ENCODE results near the gene FFAR4.

- TF ChIP-seq YY1 (IDR thresholded peaks at IDR 0.05): peak; percentile 94
- no peak for TF ChIP-seq CTCF (IDR thresholded peaks at IDR 0.05; ENCODE audit: low read depth, low read length, missing input control)
- TF ChIP-seq JUND (IDR thresholded peaks at IDR 0.05): peak in 1 of 2 donors; percentile 35
- no peak for TF ChIP-seq NR2F2 (IDR thresholded peaks at IDR 0.05)
- TF ChIP-seq MAX (IDR thresholded peaks at IDR 0.05): no peak
- TF ChIP-seq GABPA (IDR thresholded peaks at IDR 0.05 in 1 of 2, conservative IDR thresholded peaks at IDR 0.05 in 1 of 2): no peak
- no peak for TF ChIP-seq RAD21 (IDR thresholded peaks at IDR 0.05)
- TF ChIP-seq, protein P1, sequence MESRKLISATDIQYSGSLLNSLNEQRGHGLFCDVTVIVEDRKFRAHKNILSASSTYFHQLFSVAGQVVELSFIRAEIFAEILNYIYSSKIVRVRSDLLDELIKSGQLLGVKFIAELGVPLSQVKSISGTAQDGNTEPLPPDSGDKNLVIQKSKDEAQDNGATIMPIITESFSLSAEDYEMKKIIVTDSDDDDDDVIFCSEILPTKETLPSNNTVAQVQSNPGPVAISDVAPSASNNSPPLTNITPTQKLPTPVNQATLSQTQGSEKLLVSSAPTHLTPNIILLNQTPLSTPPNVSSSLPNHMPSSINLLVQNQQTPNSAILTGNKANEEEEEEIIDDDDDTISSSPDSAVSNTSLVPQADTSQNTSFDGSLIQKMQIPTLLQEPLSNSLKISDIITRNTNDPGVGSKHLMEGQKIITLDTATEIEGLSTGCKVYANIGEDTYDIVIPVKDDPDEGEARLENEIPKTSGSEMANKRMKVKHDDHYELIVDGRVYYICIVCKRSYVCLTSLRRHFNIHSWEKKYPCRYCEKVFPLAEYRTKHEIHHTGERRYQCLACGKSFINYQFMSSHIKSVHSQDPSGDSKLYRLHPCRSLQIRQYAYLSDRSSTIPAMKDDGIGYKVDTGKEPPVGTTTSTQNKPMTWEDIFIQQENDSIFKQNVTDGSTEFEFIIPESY (IDR thresholded peaks at IDR 0.05): no peak
- TF ChIP-seq FOXA1 (IDR thresholded peaks at IDR 0.05): no peak
- no peak for TF ChIP-seq SP1 (IDR thresholded peaks at IDR 0.05)
- no peak for TF ChIP-seq EGR1 (IDR thresholded peaks at IDR 0.05; ENCODE audit: low read depth in 2 of 2)
- TF ChIP-seq TAF1 (conservative IDR thresholded peaks at IDR 0.05): peak; percentile 44
- peak in 1 of 2 donors; percentile 42 for TF ChIP-seq RXRA (IDR thresholded peaks at IDR 0.05)
These were observed 23.4 kb downstream of the FFAR4 start for GRCh38 chr10:93589648-93590562.

Data from liver (tissue), 3 donors.